Hepatocyte (in vitro differentiated cells): Measurements from ENCODE around the gene SNED1. TPM values are rescaled to one million over a fixed set of nuclear protein-coding genes. Genes with fewer than 3 reads are reported as not detected.

Experiments used
- DNase-seq: peaks from one replicate; pipeline ENCODE4 v3.0.0-alpha.2; 2016; ENCODE audit warnings: low spot score
- H2AFZ ChIP-seq: fragments of 200-600 bp; sonication (generic); 2 replicates; pipeline ENCODE4 v1.6.0; 2016; ENCODE audit warnings: antibody characterized with exemption, mild to moderate bottlenecking
- H3K27ac ChIP-seq: fragments of 200-600 bp; sonication (generic); 2 replicates; pipeline ENCODE4 v1.5.1; 2016; ENCODE audit warnings: mild to moderate bottlenecking
- H3K27me3 ChIP-seq: fragments of 200-600 bp; sonication (generic); 2 replicates; pipeline ENCODE4 v1.6.1; 2016
- H3K36me3 ChIP-seq: fragments of 200-600 bp; sonication (generic); replicated peaks from 2 replicates; pipeline ENCODE4 v1.5.1; 2016; ENCODE audit warnings: low read depth; ENCODE audit not compliant: insufficient read depth
- H3K4me1 ChIP-seq: fragments of 200-600 bp; sonication (generic); 2 replicates; pipeline ENCODE4 v1.5.1; 2016; ENCODE audit warnings: mild to moderate bottlenecking, moderate library complexity; ENCODE audit not compliant: insufficient read depth
- H3K4me2 ChIP-seq: fragments of 200-600 bp; sonication (generic); 2 replicates; pipeline ENCODE4 v1.6.0; 2016
- H3K4me3 ChIP-seq: fragments of 200-600 bp; sonication (generic); 2 replicates; pipeline ENCODE4 v1.5.1; 2016; ENCODE audit warnings: mild to moderate bottlenecking
- H3K79me2 ChIP-seq: fragments of 200-600 bp; sonication (generic); 2 replicates; pipeline ENCODE4 v1.6.0; 2017; ENCODE audit warnings: mild to moderate bottlenecking
- H3K9me2 ChIP-seq: fragments of 200-600 bp; sonication (generic); replicated peaks from 2 replicates; pipeline ENCODE4 v1.6.0; 2017; ENCODE audit warnings: mild to moderate bottlenecking; ENCODE audit not compliant: insufficient read depth
- H3K9me3 ChIP-seq: fragments of 200-600 bp; sonication (generic); 2 replicates; pipeline ENCODE4 v1.5.1; 2016; ENCODE audit warnings: low read depth, mild to moderate bottlenecking
- H4K20me1 ChIP-seq: fragments of 200-600 bp; sonication (generic); 2 replicates; pipeline ENCODE4 v1.6.0; 2016; ENCODE audit warnings: mild to moderate bottlenecking; ENCODE audit not compliant: insufficient read depth, poor library complexity, severe bottlenecking
- EZH2 ChIP-seq: fragments of 200-600 bp; sonication (generic); IDR thresholded peaks from 2 replicates; pipeline ENCODE4 v1.6.1; 2016; ENCODE audit warnings: antibody characterized with exemption, mild to moderate bottlenecking, borderline replicate concordance
- EZH2phosphoT487 ChIP-seq: fragments of 200-600 bp; sonication (generic); IDR thresholded peaks from one replicate; pipeline ENCODE4 v1.6.1; 2018; ENCODE audit warnings: antibody characterized with exemption, mild to moderate bottlenecking, low read depth, moderate library complexity; ENCODE audit not compliant: unreplicated experiment, severe bottlenecking
- WGBS: methylation state at CpG from one replicate; pipeline ENCODE4 v1.1.6; 2016; ENCODE audit warnings: low lambda C conversion rate; ENCODE audit errors: missing lambda C conversion rate; 5-methylcytosine and 5-hydroxymethylcytosine counted together
- polyA plus RNA-seq: library from polyadenylated mRNA; unstranded; fragments of >200 nt; fragmentation: Nextera tagmentation; extraction: Ambion mirVana; gene quantifications from 2 replicates; pipeline ENCODE4 v1.2.1, GENCODE V29; 2016
- total RNA-seq: library from RNA; depleted of rRNA; stranded (reverse); fragments of >200 nt; gene quantifications from 2 replicates; pipeline ENCODE4 v1.2.3, GENCODE V29; 2014
- TF ChIP-seq, protein P1 (sequence below): fragments of 200-600 bp; sonication (generic); IDR thresholded peaks from 2 replicates; pipeline ENCODE4 v1.5.1; 2016; ENCODE audit warnings: antibody characterized with exemption, mild to moderate bottlenecking; ENCODE audit not compliant: poor library complexity

Gene SNED1
- total and polyA plus RNA-seq, 2 experiments from 2014 or later = 4.6 to 6.5 TPM

DNA sequence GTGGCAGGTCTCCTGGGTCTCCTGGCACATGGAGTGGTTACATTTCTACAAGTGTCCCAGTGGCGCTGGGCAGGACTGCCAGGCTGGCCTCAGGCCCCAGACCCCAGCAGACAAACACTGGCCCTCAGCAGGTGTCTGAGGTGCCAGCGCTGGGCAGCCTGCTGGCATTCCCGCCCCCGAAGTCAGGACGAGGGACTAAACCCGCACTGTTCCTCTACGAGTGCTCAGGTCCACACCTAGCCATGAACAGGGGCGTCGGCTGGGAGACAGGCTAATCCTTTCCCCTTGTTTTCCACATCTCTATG lies 12.8 kb downstream of the SNED1 start:
- Histone ChIP-seq H3K4me1 (peaks cover 17% of the 10 kb centered on the region), H3K4me2 (no peak overlapping the region), H3K27me3 (no peaks in the 10 kb centered on the region), H3K27ac (no peak overlapping the region), H3K36me3 (no peaks in the 10 kb centered on the region), H3K9me3 (no peaks in the 10 kb centered on the region), H3K4me3 (no peak overlapping the region), H2AFZ (no peak overlapping the region), H3K9me2 (no peaks in the 10 kb centered on the region), H3K79me2 (no peaks in the 10 kb centered on the region), H4K20me1 (no peaks in the 10 kb centered on the region)
- peak; percentile 2 for DNase-seq
- 88% methylated on average over 9 of the region's 9 CpGs for WGBS
- TF ChIP-seq, protein P1, sequence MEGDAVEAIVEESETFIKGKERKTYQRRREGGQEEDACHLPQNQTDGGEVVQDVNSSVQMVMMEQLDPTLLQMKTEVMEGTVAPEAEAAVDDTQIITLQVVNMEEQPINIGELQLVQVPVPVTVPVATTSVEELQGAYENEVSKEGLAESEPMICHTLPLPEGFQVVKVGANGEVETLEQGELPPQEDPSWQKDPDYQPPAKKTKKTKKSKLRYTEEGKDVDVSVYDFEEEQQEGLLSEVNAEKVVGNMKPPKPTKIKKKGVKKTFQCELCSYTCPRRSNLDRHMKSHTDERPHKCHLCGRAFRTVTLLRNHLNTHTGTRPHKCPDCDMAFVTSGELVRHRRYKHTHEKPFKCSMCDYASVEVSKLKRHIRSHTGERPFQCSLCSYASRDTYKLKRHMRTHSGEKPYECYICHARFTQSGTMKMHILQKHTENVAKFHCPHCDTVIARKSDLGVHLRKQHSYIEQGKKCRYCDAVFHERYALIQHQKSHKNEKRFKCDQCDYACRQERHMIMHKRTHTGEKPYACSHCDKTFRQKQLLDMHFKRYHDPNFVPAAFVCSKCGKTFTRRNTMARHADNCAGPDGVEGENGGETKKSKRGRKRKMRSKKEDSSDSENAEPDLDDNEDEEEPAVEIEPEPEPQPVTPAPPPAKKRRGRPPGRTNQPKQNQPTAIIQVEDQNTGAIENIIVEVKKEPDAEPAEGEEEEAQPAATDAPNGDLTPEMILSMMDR = no peak
- TF ChIP-seq EZH2 = no peak
- TF ChIP-seq EZH2phosphoT487 = no peak

DNA sequence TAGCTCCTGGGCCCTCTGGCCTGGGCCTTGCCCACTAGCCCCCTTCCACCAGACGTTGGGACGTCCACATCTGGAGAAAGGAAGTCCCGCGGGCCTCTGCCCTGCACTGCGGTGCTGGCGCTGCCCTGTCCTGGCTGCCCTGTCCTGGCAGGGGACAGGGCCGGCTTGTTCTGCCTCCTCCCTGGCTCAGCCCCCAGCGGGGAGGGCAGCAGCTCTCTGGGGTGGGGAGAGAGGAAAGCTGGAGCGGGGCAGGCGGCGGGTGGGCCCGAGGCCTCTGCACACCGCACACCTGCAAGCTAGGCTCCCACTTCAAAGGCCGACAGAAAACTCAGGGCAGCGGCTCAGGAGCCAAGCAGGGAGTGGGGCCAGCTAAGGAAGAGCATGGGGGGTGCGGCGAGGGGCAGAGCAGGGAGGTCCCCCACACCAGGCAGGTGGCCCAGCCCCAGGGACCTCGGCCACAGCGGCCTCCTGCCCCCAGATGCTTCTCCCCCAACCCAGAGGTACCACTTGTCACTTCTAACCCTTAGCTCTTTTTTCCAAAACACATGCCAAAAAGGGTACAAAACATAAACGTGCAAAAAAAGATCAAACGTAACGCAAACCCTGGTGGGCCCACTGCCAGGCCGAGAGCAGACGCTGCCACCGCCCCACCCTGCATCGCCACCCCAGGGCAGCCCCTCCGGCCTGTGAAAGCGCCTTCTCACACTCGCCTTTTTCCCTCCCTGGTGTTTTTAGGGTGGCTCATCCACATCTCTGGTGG lies 13.5 kb downstream of the SNED1 start:
- WGBS = 83% methylated on average over 28 of the region's 29 CpGs
- no peaks in the 10 kb centered on the region for H3K9me3 ChIP-seq
- no peak overlapping the region for H3K4me3 ChIP-seq
- H4K20me1 ChIP-seq = no peaks in the 10 kb centered on the region
- H3K27ac ChIP-seq = no peak overlapping the region
- no peaks in the 10 kb centered on the region for H3K27me3 ChIP-seq
- no peaks in the 10 kb centered on the region for H3K9me2 ChIP-seq
- no peaks in the 10 kb centered on the region for H3K79me2 ChIP-seq
- peak; percentile 2 for DNase-seq
- no peak for TF ChIP-seq EZH2
- TF ChIP-seq, protein P1 = no peak
- no peak for TF ChIP-seq EZH2phosphoT487
- peaks cover 17% of the 10 kb centered on the region for H3K4me1 ChIP-seq
- no peak overlapping the region for H2AFZ ChIP-seq
- H3K4me2 ChIP-seq = no peak overlapping the region
- H3K36me3 ChIP-seq = no peaks in the 10 kb centered on the region

DNA sequence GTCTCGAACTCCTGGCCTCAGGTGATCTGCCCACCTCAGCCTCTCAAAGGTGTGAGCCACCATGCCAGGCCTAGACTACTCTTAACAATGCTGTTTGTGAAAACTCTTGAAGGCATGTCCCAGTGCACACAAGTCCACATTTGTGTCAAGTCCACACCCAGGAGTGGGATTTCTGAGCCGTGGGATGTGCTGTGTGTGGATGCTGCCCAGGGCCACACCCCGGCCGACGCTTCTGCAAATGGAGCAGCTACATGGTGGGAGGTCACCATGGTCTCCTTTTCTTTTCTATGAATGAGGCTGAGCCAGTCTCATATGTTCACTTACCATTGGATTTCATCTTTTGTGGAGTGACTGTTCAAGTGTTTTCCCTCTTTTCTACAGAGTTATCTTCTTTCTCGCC lies 15.8 kb downstream of the SNED1 start:
- no peaks in the 10 kb centered on the region for H4K20me1 ChIP-seq
- DNase-seq = no peak
- no peaks in the 10 kb centered on the region for H3K9me2 ChIP-seq
- H3K4me1 ChIP-seq = peaks cover 16% of the 10 kb centered on the region
- no peaks in the 10 kb centered on the region for H3K9me3 ChIP-seq
- H3K36me3 ChIP-seq = no peaks in the 10 kb centered on the region
- WGBS = 95% methylated on average over 6 of the region's 6 CpGs
- H3K27me3 ChIP-seq = no peaks in the 10 kb centered on the region
- no peak overlapping the region for H3K27ac ChIP-seq
- no peak overlapping the region for H2AFZ ChIP-seq
- H3K4me2 ChIP-seq = no peak overlapping the region
- TF ChIP-seq, protein P1 = no peak
- no peak for TF ChIP-seq EZH2
- no peak for TF ChIP-seq EZH2phosphoT487
- no peak overlapping the region for H3K4me3 ChIP-seq
- H3K79me2 ChIP-seq = no peaks in the 10 kb centered on the region
